Measurements from ENCODE around the gene HELZ2.

- no peak for TF ChIP-seq EZH2 (IDR thresholded peaks at IDR 0.05; ENCODE audit: insufficient read depth, low read length)
- TF ChIP-seq, protein P1, sequence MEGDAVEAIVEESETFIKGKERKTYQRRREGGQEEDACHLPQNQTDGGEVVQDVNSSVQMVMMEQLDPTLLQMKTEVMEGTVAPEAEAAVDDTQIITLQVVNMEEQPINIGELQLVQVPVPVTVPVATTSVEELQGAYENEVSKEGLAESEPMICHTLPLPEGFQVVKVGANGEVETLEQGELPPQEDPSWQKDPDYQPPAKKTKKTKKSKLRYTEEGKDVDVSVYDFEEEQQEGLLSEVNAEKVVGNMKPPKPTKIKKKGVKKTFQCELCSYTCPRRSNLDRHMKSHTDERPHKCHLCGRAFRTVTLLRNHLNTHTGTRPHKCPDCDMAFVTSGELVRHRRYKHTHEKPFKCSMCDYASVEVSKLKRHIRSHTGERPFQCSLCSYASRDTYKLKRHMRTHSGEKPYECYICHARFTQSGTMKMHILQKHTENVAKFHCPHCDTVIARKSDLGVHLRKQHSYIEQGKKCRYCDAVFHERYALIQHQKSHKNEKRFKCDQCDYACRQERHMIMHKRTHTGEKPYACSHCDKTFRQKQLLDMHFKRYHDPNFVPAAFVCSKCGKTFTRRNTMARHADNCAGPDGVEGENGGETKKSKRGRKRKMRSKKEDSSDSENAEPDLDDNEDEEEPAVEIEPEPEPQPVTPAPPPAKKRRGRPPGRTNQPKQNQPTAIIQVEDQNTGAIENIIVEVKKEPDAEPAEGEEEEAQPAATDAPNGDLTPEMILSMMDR (IDR thresholded peaks at IDR 0.05; ENCODE audit: insufficient read depth, low read depth, low read length): no peak
These were observed 44.4 kb upstream of the HELZ2 start for GRCh38 chr20:63618291-63618980.
